Immature natural killer cell (primary cell): Measurements from ENCODE around the gene GPR17. TPM values are rescaled to one million over a fixed set of nuclear protein-coding genes. Genes with fewer than 3 reads are reported as not detected.

Experiments
- DNase-seq, 3 donors: peaks; one replicate each; pipeline ENCODE4 v3.0.0; 2022; ENCODE audit warnings: mixed read lengths in 1 of 3
- H3K27ac Mint-ChIP-seq, 6 donors: one replicate each; pipeline ENCODE4 v1.8.0; 2020; ENCODE audit warnings: mixed read lengths in 6 of 6, mild to moderate bottlenecking in 5 of 6, inconsistent platforms in 4 of 6, moderate library complexity in 3 of 6
- H3K27me3 Mint-ChIP-seq, 3 donors: one replicate each; pipeline ENCODE4 v1.8.0; 2020 to 2021; ENCODE audit warnings: low read depth in 3 of 3, mild to moderate bottlenecking in 3 of 3, mixed read lengths in 3 of 3, moderate library complexity in 3 of 3, inconsistent platforms in 1 of 3
- H3K36me3 Mint-ChIP-seq, 3 donors: one replicate each; pipeline ENCODE4 v1.8.0; 2020; ENCODE audit warnings: mixed read lengths in 3 of 3, inconsistent platforms in 2 of 3, mild to moderate bottlenecking in 2 of 3
- H3K4me1 Mint-ChIP-seq, 2 donors: one replicate each; pipeline ENCODE4 v1.8.0; 2020; ENCODE audit warnings: inconsistent platforms in 2 of 2, mild to moderate bottlenecking in 2 of 2, mixed read lengths in 2 of 2, moderate library complexity in 1 of 2
- H3K4me3 Mint-ChIP-seq, 5 donors: one replicate each; pipeline ENCODE4 v1.8.0; 2020; ENCODE audit warnings: mild to moderate bottlenecking in 5 of 5, mixed read lengths in 5 of 5, inconsistent platforms in 3 of 5, moderate library complexity in 3 of 5
- H3K9me3 Mint-ChIP-seq, 6 donors: one replicate each; pipeline ENCODE4 v1.8.0; 2020; ENCODE audit warnings: mild to moderate bottlenecking in 6 of 6, mixed read lengths in 6 of 6, inconsistent platforms in 4 of 6, moderate library complexity in 3 of 6
- polyA plus RNA-seq, 3 donors: library from polyadenylated mRNA; unstranded; fragments of 300-500 nt; fragmentation: Illumina TruSeq; gene quantifications; one replicate each; pipeline ENCODE4 v1.2.3, GENCODE V29; 2021

The GPR17 gene
- polyA plus RNA-seq, 3 donors from 2014 or later = not detected

DNA sequence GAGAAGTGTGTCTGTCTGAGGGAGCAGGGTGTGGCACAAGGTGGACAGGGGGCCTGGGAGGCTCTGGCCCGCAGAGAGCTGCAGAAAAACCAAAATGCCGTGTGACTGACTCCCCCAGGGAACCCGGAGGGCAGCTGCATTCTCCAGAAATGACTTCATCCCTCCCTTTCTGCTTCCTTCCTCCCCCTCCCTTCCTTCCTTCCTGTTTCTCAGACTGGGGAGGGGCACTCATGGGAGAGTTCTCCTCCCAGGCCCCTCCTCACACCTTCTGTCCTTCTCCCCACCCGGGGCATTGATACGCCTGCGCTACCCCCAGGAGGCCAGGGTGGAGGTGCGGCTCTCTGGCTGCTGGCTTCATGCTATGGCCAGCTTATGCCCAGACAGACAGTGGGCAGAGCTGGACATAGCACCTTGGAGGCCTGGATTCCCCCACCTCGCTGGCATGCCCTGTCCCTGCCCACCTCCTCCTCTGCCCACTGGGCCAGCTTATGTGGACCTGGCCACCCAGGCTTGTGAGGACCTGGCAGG, 8.2 kb upstream of the GPR17 start:
- no peaks in the 10 kb centered on the region for H3K4me1 Mint-ChIP-seq
- H3K36me3 Mint-ChIP-seq = no peaks in the 10 kb centered on the region
- no peaks in the 10 kb centered on the region for H3K9me3 Mint-ChIP-seq
- no peak overlapping the region for H3K4me3 Mint-ChIP-seq
- DNase-seq = no peak
- no peak overlapping the region for H3K27ac Mint-ChIP-seq
- no peaks in the 10 kb centered on the region for H3K27me3 Mint-ChIP-seq

DNA sequence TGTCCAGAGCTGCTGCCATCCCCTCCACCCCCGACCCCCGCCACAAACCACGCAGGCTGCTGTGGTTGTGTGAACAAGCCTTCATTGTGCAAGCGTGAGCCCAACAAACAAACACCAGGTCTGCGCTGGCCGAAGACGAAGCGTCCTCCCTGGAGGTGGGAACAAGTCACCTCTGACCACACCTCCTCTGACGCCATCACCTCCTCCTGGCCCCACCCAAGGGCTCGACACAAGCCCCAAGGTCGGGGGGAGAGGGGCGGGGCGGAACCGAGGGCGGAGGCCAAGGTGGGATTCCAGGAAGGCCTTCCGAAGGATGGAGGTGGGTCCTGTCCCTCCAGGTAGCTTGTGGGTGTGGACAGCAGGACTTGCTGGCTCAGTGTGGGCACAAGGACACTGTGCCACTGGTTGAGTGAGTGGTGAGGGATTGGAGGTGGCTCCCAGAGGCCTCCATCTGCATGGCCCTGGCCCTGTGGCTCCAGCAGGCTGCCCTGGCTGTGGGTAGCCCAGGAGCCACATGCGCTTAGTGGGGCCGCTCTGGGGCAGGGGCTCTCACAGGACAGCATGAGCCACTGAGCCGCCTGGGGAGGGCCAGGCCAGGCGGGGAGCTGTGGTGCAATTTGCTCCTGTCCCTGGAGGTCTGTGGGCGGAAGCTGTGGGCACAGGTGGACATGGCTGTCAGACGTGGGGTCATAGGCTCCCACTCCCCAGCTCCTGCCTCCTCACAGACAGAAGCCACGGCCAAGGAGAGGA, 7.4 kb upstream of the GPR17 start:
- no peak overlapping the region for H3K4me3 Mint-ChIP-seq

DNA sequence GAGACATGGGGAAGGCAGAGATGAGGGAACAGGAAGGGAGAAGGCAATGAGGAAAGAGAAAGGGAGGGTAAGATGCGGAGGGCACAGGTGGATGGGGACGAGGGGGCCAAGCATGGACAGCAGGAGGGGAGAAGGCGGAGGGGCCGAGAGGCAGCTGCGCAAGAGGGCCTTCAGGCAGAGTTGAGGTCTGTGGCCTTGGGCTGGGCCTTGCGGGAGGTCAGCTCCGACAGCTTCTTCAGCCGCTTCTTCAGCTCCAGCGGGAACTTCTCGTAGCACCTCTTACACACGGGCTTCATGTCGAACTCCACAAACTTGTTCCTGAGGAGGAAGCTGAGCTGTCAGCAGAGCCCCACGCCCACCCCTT, 6.9 kb upstream of the GPR17 start:
- Mint-ChIP-seq H3K9me3 (no peaks in the 10 kb centered on the region), H3K27ac (no peak overlapping the region), H3K27me3 (no peaks in the 10 kb centered on the region), H3K4me1 (no peaks in the 10 kb centered on the region), H3K36me3 (no peaks in the 10 kb centered on the region), H3K4me3 (no peak overlapping the region)
- no peak for DNase-seq

More for the DNA sequence above, 7.4 kb upstream of the GPR17 start:
- no peak for DNase-seq
- Mint-ChIP-seq H3K4me1 (no peaks in the 10 kb centered on the region), H3K9me3 (no peaks in the 10 kb centered on the region), H3K27me3 (no peaks in the 10 kb centered on the region), H3K27ac (peak overlapping the region in 1 of 6 donors; percentile 22), H3K36me3 (no peaks in the 10 kb centered on the region)

DNA sequence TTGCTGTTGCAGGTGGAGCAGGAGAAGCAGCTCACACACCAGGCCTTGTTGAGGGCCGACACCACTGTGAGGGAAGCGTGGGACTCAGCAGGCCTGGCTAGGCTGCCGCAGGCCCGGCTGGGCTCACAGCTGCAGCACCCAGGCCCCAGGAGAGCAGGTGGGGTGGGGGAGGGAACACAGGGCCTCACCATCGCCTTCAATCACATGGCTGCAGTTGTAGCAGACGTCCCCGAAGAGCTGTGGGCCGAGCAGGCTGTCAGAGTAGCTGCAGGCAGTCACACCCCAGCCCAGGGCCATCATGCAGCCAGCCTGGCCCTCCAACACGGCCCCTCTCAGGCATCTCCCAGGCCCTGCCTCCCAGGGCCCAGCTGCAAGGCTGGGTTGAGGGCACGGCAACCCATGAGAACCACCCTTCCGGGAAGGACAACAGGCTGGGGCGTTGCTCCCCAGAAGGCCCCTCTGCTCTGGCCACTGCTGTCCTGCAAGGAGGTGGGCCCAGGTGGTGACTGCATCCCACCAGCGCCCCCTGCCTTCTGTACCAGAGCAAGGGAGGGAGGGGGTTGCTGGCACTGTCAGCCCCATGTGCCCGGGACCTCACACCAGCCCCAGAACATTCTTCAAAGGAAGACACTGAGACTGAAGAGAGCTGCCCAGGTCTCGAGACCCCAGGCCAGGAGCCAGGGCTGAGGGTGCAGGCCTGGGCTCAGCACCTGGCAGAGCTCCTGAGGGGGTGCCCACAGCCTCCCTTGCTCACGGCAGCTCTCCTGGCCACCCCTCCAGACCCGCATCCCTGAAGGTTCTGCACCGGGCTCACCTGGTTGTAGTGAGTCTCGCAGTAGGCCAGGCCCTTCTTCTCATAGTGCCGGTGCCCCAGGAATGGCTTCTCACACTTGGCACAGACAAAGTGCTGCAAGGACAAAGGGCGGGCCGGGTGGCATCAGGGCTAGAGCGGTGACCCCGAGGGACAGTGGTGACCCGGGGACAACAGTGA, 5.6 kb upstream of the GPR17 start:
- Mint-ChIP-seq H3K4me3 (no peak overlapping the region), H3K27ac (no peak overlapping the region), H3K4me1 (no peaks in the 10 kb centered on the region), H3K9me3 (no peaks in the 10 kb centered on the region), H3K27me3 (no peaks in the 10 kb centered on the region), H3K36me3 (no peaks in the 10 kb centered on the region)
- no peak for DNase-seq

DNA sequence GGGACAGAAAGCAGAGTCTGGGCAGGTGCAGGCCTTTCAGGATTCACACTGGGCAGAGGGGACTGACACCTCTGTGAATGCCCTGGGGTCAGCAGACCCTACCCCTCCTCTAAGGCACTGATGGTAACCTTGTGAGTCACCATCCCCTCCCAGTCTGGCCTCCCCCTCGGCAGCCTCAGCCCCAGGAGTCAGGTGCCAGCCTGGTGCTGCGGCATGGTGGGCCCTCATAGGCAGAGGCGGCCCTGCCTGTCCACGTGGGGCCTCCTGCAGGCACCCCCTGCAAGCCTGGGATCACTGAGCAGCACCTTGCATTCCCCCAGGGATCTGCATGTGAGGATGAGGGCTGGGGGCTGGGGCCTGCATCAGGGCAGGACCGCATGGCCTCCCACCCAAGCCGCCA, 4.8 kb upstream of the GPR17 start:
- no peak for DNase-seq
- Mint-ChIP-seq H3K36me3 (no peaks in the 10 kb centered on the region), H3K9me3 (no peaks in the 10 kb centered on the region), H3K4me3 (no peak overlapping the region), H3K27me3 (no peaks in the 10 kb centered on the region), H3K4me1 (no peaks in the 10 kb centered on the region), H3K27ac (no peak overlapping the region)

DNA sequence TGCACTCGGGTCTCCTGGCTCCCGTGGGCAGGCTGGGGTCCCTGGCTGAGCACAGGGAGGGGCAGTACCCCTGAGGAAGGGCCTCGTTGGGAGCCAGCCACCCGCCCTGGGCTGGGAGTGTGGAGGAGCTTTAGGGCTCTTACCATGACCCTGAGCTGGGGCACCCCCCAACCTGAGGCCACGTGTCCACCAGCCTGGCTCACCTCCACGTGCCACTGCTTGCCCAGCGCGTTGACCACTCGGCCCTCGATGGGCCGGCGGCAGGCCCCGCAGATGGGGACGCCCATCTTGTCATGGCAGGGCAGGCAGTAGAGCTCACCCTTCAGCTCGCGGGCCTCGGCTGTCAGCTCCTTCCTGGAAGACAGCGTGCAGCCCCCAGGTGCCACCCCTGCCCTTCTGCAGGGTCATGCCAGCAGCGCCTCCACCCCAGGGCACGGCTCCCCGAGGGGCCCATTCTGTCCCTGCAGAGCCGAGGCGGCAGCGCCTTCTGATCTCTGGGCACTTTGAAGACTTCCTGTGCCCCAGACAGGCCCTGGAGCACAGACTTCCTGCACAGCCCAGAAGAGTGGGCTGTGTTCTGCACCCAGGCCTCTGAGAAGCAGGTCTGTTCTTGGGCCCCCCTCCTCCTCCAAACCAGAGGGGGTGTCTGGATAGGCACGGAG, 4.0 kb upstream of the GPR17 start:
- H3K27me3 Mint-ChIP-seq = peaks cover 0 to 2% (median 0%) of the 10 kb centered on the region in 3 donors
- no peaks in the 10 kb centered on the region for H3K36me3 Mint-ChIP-seq
- DNase-seq = no peak
- no peaks in the 10 kb centered on the region for H3K9me3 Mint-ChIP-seq
- no peak overlapping the region for H3K27ac Mint-ChIP-seq
- no peaks in the 10 kb centered on the region for H3K4me1 Mint-ChIP-seq
- H3K4me3 Mint-ChIP-seq = no peak overlapping the region

DNA sequence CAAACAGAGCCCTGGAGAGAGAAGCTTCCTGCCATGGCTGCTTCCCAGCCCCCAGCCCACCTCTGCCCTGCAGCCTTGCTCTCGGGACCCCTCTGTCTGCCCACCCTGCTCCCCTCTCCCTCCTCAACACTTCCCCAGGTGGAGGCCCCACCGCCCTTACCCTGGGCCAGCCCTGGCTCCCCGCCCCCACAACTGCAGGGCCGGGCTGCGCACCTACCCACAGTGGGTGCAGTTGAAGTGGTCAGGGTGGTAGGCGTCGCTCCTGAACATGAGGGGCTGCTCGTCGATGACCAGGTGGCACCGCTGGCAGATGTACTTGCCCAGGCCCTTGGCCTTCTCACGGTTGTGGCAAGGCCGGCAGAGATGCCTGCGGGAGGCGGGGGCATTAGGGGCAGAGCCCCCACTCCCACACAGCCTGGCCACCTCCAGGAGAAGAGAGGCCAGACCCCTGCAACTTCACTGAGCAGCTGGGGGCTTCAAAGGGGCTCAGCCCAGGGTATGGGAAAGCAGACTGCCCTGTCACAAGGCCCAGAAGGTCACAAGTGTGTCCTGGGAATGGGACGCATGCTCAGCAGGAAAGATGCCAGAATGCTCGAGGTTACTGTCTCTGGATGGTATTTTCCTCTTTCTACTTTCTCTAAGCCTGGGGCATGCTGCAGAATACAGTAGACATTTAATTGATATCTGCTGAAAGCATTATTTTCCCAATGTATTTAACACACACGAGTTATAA, 3.1 kb upstream of the GPR17 start:
- Mint-ChIP-seq H3K4me3 (no peak overlapping the region), H3K27ac (no peak overlapping the region), H3K36me3 (no peaks in the 10 kb centered on the region), H3K4me1 (no peaks in the 10 kb centered on the region), H3K27me3 (peaks cover 0 to 2% (median 0%) of the 10 kb centered on the region in 3 donors), H3K9me3 (no peaks in the 10 kb centered on the region)
- DNase-seq = no peak

DNA sequence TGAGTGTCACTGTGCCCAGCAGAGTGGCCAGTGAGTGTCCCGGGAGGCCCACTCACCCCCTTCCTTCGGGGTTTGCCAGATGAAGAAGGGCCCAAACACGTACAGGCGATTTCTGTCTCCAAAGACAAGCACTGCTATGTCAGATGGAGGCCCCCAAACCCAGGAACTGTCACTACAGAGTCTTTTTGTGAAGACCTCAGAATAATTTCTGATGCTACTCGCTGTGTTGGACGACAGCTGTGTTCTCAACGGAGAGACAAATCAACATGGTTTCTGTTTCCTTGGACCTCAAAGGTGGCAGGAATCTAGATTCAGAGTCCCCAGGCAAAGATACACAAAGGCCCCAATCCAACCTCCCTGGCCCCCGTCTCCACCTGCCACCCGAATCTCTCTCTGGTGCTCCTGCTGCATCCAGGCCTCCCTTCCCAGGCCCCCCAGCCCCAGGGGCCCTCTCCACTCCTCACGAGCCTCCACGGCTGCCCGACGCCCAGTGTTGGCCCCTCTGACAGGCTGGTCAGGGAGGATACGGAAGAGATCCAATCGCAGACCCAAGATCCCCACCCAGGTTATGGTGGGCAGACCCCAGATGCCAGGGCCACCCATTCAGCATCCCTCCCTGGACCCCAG, 2.4 kb upstream of the GPR17 start:
- Mint-ChIP-seq H3K36me3 (no peaks in the 10 kb centered on the region), H3K27me3 (peaks cover 0 to 3% (median 0%) of the 10 kb centered on the region in 3 donors), H3K9me3 (no peaks in the 10 kb centered on the region), H3K4me1 (no peaks in the 10 kb centered on the region), H3K27ac (peak overlapping the region in 1 of 6 donors; percentile 18), H3K4me3 (no peak overlapping the region)
- DNase-seq = no peak

DNA sequence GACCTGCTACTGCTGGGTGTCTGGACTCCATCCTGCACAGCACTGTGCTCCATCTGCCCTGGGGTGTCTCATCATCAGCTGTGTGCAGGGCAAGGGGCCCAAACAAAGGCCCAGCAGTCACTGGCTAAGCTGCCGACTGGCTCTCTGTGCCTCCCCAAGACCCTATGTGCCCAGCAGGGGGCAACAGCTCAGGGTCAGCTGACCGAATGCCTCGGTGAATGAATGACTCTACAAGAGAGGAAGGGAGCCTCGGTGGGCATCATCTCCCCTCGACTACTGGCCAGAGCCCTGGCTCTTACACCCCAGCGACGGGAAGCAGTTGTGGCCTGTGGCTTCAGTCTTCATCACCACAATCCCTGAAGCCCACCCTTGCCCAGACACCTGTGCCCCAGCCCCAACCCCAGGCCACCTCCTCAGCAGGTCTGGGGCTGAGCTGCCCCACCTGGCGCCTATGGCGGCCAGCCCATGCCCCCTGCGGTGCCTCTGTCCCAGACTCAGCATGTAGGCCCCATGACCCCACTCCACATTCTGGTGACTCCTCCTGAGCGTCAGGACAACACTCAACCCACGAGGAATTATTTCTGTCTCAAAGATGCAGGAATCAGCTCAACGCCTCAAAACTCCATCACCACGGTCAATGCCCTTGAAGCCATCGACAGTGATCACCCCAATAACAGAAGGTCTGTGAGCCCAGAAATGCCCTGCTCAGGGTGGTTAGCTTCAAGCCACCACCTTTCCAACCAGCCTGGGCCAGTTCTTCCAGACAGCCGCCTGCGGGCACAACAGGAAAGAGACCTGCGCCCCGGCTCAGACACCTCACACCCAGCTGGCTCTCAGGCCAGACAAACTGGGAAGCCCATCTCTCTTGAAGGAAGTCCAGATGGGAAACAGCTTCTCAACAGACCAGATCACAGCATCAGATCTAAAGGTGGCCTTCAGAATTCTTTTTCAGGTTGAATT, 1.6 kb upstream of the GPR17 start:
- Mint-ChIP-seq H3K4me3 (no peak overlapping the region), H3K4me1 (no peaks in the 10 kb centered on the region), H3K27me3 (peaks cover 0 to 3% (median 0%) of the 10 kb centered on the region in 3 donors), H3K9me3 (no peaks in the 10 kb centered on the region), H3K27ac (peak overlapping the region in 1 of 6 donors; percentile 18), H3K36me3 (no peaks in the 10 kb centered on the region)
- no peak for DNase-seq

DNA sequence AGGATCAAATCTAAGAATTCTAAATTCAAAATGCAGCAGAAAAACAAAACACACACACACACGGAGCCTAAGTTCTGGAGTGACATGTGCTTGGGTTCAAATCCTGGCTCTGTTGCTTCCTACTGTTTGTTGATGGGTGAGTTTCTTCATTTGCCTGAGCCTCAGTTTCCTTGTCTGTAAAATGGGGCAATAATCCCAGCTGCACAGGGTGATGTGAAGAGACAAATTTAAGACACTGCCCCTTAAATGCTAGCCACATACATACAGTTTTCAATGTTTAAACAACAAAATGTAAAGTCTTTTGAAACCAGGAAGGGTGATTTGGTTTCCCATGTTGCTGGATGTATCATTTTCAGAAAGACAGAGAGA, 943 bp upstream of the GPR17 start:
- Mint-ChIP-seq H3K4me1 (peaks cover 0 to 3% of the 10 kb centered on the region in 2 donors), H3K27me3 (peaks cover 0 to 3% (median 3%) of the 10 kb centered on the region in 3 donors), H3K4me3 (no peak overlapping the region), H3K36me3 (no peaks in the 10 kb centered on the region), H3K27ac (no peak overlapping the region), H3K9me3 (no peaks in the 10 kb centered on the region)
- no peak for DNase-seq

DNA sequence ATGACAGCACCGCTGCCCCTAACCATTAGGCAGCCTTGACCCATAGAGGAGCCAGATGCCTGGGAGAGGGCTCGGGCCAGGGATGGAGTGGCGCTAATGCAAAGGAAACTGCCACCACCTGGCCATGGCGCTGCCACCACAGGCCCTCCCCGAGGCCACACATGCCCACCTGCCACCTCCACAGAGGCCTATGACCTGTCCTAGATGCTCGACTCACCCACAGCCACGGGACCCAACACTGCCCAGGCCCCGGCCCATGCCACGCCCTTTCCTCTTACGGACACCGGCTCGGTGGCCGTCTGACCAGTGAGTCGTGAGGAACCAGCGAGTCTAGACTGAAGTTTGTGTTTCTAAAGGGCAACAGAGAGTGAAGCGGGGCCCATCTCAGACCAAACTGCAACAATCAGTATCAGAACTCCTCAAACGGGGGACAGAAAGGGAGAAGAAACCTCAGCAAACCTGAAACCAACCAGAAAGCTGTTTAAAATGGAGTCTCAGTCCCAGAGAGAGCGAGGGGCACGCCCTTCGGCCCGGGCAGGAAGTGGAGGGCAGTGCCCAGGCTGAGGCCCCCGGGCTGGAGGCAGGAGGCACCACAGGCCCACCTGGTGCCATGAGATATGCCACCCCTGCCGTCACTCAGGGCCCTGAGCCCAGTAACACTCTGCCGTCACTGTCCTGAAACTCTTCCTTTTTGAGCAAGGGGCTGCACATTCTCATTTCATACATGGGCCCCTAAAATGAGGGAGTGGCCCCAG, 711 bp downstream of the GPR17 start:
- Mint-ChIP-seq H3K36me3 (no peaks in the 10 kb centered on the region), H3K4me3 (no peak overlapping the region), H3K27me3 (peaks cover 0 to 3% (median 3%) of the 10 kb centered on the region in 3 donors), H3K27ac (no peak overlapping the region), H3K4me1 (peaks cover 0 to 3% of the 10 kb centered on the region in 2 donors), H3K9me3 (no peaks in the 10 kb centered on the region)
- DNase-seq = no peak
